Gastrocnemius medialis (tissue), 4 donors: Measurements from ENCODE around the gene CDK14. TPM values are rescaled to one million over a fixed set of nuclear protein-coding genes. Genes with fewer than 3 reads are reported as not detected.

Source experiments
- ATAC-seq, 2 donors: fragments of 150-250 bp; one replicate each; pipeline ENCODE4 v1.9.1; 2016
- DNase-seq, 2 donors: peaks; one replicate each; pipeline ENCODE4 v3.0.0-alpha.2; 2019
- H3K27ac ChIP-seq, 4 donors: fragments of 200-600 bp; sonication (generic); 1 replicate in 1 of 4; 2 replicates in 3 of 4; pipeline ENCODE4 v1.5.1; 2016 to 2018; ENCODE audit warnings: mild to moderate bottlenecking in 2 of 4, moderate library complexity in 1 of 4
- H3K27me3 ChIP-seq, 3 donors: fragments of 200-600 bp; sonication (generic) in 2 of 3; 1 replicate in 1 of 3; 2 replicates in 2 of 3; pipeline versions ENCODE4 v1.5.1 to v1.6.0; 2016 to 2019; ENCODE audit warnings: mild to moderate bottlenecking in 1 of 3, moderate library complexity in 1 of 3
- H3K36me3 ChIP-seq, 2 donors: fragments of 200-600 bp; sonication (generic) in 1 of 2; one replicate each; pipeline ENCODE4 v1.5.1; 2017 to 2018
- H3K4me1 ChIP-seq, 2 donors: fragments of 200-600 bp; sonication (generic) in 1 of 2; one replicate each; pipeline ENCODE4 v1.5.1; 2016 to 2017; ENCODE audit warnings: mild to moderate bottlenecking in 2 of 2
- H3K4me3 ChIP-seq, 4 donors: fragments of 200-600 bp; sonication (generic) in 3 of 4; 1 replicate in 1 of 4; 2 replicates in 3 of 4; pipeline ENCODE4 v1.5.1; 2016 to 2019; ENCODE audit warnings: mild to moderate bottlenecking in 2 of 4
- H3K9me3 ChIP-seq, 3 donors: fragments of 200-600 bp; sonication (generic) in 2 of 3; 1 replicate in 1 of 3; 2 replicates in 2 of 3; pipeline ENCODE4 v1.5.1; 2016 to 2019
- CTCF ChIP-seq, 5 experiments: fragments of 450-650 bp in 3 of 5; fragments of 200-600 bp in 2 of 5; sonication (generic) in 2 of 5; IDR thresholded peaks in 4 of 5; conservative IDR thresholded peaks in 1 of 5; 1 replicate in 4 of 5; 2 replicates in 1 of 5; pipeline ENCODE4 v1.5.1; 2016 to 2019; ENCODE audit warnings: antibody characterized with exemption in 5 of 5, mild to moderate bottlenecking in 3 of 5, moderate library complexity in 3 of 5
- POLR2A ChIP-seq, 2 donors: fragments of 450-650 bp; IDR thresholded peaks; one replicate each; pipeline ENCODE4 v1.6.1; 2017; ENCODE audit warnings: antibody characterized with exemption in 2 of 2, mild to moderate bottlenecking in 2 of 2, moderate library complexity in 2 of 2
- in situ Hi-C, 4 donors: fragments of 200-750 bp; cut with MboI; loops; one replicate each; pipeline versions ENCODE4 v1.15.0 to v1.8.0; 2017; ENCODE audit warnings: low sequenced_read_pairs in 4 of 4
- intact Hi-C: fragments of 100-400 bp; cut with DNase I; formaldehyde crosslinking; loops from one replicate; pipeline ENCODE4 v1.15.1; 2023; ENCODE audit warnings: low total_unique reads
- total RNA-seq, 4 donors: library from RNA; depleted of rRNA; stranded (reverse); fragments of >200 nt; gene quantifications; one replicate each; pipeline versions ENCODE4 v1.1.0 to v1.2.3, GENCODE V29; 2016

The CDK14 gene
- total RNA-seq, 4 donors from 2014 or later = 3.9 to 8.6 (median 7.3) TPM

- DNase-seq = no peak
- no peak overlapping the region for H3K27ac ChIP-seq
- no peaks in the 10 kb centered on the region for H3K9me3 ChIP-seq
- no peaks in the 10 kb centered on the region for H3K36me3 ChIP-seq
- H3K27me3 ChIP-seq = no peaks in the 10 kb centered on the region
- no peak for ATAC-seq
- intact Hi-C loops (no loop called here), in situ Hi-C loops (no loop called here)
- TF ChIP-seq CTCF (IDR thresholded peaks at IDR 0.05 in 4 of 5, conservative IDR thresholded peaks at IDR 0.05 in 1 of 5) (no peak), POLR2A (IDR thresholded peaks at IDR 0.05) (no peak)
- H3K4me3 ChIP-seq = no peak overlapping the region
- H3K4me1 ChIP-seq = peaks cover 0 to 6% of the 10 kb centered on the region in 2 donors
These were observed 94.2 kb downstream of the CDK14 start for GRCh38 chr7:90690159-90690858.

- Histone ChIP-seq H3K4me1 (no peaks in the 10 kb centered on the region), H3K4me3 (no peak overlapping the region), H3K27me3 (no peaks in the 10 kb centered on the region), H3K36me3 (no peaks in the 10 kb centered on the region), H3K9me3 (no peaks in the 10 kb centered on the region), H3K27ac (no peak overlapping the region)
- DNase-seq = no peak
- intact Hi-C loops = no loop called here
- ATAC-seq = no peak
- TF ChIP-seq POLR2A (IDR thresholded peaks at IDR 0.05) (no peak), CTCF (IDR thresholded peaks at IDR 0.05 in 4 of 5, conservative IDR thresholded peaks at IDR 0.05 in 1 of 5) (no peak)
- in situ Hi-C loops = no loop called here
These were observed 96.3 kb downstream of the CDK14 start for GRCh38 chr7:90692396-90692795.

GRCh38 chr7:90692947-90693346, 96.8 kb downstream of the CDK14 start:
- no peak overlapping the region for H3K4me3 ChIP-seq
- no peaks in the 10 kb centered on the region for H3K36me3 ChIP-seq
- no peak for ATAC-seq
- H3K4me1 ChIP-seq = no peaks in the 10 kb centered on the region
- H3K27me3 ChIP-seq = no peaks in the 10 kb centered on the region
- no peak for DNase-seq
- TF ChIP-seq POLR2A (IDR thresholded peaks at IDR 0.05) (no peak), CTCF (IDR thresholded peaks at IDR 0.05 in 4 of 5, conservative IDR thresholded peaks at IDR 0.05 in 1 of 5) (no peak)
- H3K9me3 ChIP-seq = no peaks in the 10 kb centered on the region
- H3K27ac ChIP-seq = no peak overlapping the region
- in situ Hi-C loops = no loop called here
- intact Hi-C loops = no loop called here

- intact Hi-C loops = no loop called here
These were observed 97.8 kb downstream of the CDK14 start for GRCh38 chr7:90693939-90694338.

More at GRCh38 chr7:90693939-90694338, 97.8 kb downstream of the CDK14 start:
- no peak for TF ChIP-seq CTCF (IDR thresholded peaks at IDR 0.05 in 4 of 5, conservative IDR thresholded peaks at IDR 0.05 in 1 of 5)
- TF ChIP-seq POLR2A (IDR thresholded peaks at IDR 0.05) = no peak
- H3K4me3 ChIP-seq = no peak overlapping the region
- H3K36me3 ChIP-seq = no peaks in the 10 kb centered on the region
- in situ Hi-C loops = no loop called here
- H3K9me3 ChIP-seq = no peaks in the 10 kb centered on the region
- no peaks in the 10 kb centered on the region for H3K27me3 ChIP-seq
- H3K27ac ChIP-seq = no peak overlapping the region
- ATAC-seq (no peak), DNase-seq (no peak)
- H3K4me1 ChIP-seq = peaks cover 0 to 2% of the 10 kb centered on the region in 2 donors
